NCI-H510A (cell line): ENCODE results near the gene FBXW2.
"Not testable (repeated sequence)": the region's sequence is repeated elsewhere in the genome, so short reads cannot be mapped to it uniquely, and the experiment has no call there.

Experiments used
- DNase-seq: peaks from one replicate; lab custom pipeline; 2025; lab: John Stamatoyannopoulos, UW

FBXW2 gene

GRCh38 chr9:120792898-120793765 is at the start of gene FBXW2:
FBXW2 (minus strand) TSS chr9:120793416; CDS start chr9:120788258, 5,158 bp downstream.
- DNase-seq = peak; percentile 86

GRCh38 chr9:120841930-120842684 is 48.9 kb upstream of the FBXW2 start:
- DNase-seq = no peak

DNA sequence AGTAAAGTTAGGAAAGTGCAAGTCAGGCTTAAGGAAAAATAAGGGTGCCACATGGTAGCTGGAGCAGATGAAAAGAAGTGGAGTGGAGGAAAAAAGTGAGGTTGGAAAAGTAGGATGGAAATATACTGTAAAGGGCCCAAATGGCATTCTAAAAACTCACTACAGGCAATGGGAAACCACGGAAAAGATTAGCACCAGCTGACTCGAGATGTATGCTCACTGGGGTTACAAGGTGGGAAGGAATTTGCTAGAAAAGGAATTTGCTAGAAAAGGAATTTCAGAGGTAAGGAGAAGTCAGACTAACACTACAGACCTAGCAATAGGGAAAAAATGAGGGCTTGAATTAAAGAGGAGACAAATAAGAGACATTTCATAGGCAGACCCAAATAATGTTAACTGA is 45.9 kb upstream of the FBXW2 start:
- no peak for DNase-seq

- DNase-seq = no peak
These were observed 44.7 kb upstream of the FBXW2 start for GRCh38 chr9:120837921-120838320.

DNA sequence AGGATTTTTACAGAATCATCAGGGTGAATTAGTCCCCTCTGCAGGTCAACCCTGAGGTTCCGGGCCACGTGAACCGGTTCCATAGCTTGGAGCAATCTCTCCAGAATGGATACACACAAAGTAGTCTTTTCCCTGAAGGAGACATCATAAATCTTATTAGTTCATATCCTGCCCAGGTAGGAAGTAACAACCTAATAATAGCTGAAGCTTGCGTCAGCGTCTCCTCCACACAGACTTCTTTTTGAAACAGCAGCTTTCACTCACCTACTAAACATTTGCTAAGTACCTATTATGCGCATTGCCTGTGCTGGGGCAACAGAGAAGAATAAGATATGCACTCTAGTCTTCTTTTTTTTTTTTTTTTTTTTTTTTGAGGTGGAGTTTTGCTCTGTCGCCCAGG is 40.1 kb upstream of the FBXW2 start:
- no peak for DNase-seq

GRCh38 chr9:120832807-120833206 is 39.6 kb upstream of the FBXW2 start:
- no peak for DNase-seq

DNA sequence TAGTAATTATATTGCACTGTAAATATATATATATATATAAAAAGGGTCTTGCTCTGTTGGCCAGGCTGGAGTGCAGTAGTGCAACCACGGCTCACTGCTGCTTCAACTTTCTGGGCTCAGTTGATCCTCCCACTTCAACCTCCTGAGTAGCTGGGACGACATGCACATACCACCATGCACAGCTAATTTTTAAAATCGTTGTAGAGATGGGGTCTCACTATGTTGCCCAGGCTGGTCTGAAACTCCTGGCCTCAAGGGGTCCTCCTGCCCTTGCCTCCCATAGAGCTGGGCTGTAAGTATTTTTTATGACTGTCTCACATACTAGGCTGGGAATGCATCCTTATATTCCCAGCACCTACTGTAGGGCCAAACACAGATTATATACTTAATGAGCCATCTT is 37.6 kb upstream of the FBXW2 start:
- no peak for DNase-seq

GRCh38 chr9:120830151-120830550 is 36.9 kb upstream of the FBXW2 start:
- no peak for DNase-seq

DNA sequence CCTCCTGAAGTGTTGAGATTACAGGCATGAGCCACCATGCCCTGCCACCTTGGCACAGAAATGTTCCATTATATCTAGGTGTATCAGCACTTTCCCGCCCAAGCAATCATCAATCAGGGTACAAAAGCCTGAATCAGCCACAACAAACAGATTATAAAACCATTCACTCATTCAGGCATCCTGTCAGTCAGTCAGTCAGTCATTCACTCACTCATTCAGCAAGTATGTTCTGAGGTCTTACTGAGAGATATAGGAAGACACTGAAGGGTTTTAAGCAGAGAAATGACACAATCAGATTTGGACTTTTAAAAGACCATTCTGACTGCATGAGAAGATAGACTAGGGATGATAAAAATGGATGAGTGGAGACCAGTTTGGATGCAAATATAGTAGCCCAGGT is 36.4 kb upstream of the FBXW2 start:
- no peak for DNase-seq

DNA sequence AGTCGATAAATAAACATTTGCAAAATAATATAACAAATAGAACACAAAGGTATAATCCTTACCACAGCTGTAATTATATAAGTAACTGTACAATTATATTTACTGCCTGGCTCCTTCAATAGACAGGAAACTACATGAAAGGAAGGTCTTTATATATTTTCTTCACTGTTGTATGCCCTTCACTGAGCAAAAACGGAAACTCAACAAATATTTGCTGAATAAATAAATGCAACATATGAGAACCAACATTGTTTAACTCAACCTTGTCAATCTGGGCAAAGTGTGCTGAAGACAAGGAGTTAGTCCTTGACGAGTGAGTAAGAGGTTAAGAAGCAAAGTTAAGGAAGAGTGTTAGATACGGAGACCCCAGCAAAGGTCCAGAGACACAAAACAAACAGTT is 26.9 kb upstream of the FBXW2 start:
- DNase-seq = no peak

DNA sequence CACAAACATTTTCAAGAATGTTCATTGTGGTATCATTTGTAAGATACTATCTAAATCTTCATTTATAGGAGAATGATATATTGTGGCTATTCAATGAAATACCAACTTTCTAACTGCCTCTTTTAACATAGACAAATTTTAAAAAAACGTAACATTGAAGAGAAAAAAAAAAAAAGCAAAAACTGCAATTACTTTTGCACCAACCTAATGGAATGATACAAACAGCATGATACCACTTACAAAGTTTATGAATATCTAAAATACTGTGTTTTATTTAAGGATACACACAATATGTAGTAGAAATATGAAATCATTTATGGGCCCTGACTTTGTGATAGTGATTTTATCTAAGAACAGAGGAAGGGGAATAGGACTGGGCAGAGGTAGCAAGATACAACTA is 25.4 kb upstream of the FBXW2 start:
- no peak for DNase-seq

GRCh38 chr9:120815075-120815474 is 21.9 kb upstream of the FBXW2 start:
- no peak for DNase-seq

- DNase-seq = no peak
These were observed 15.7 kb upstream of the FBXW2 start for GRCh38 chr9:120808931-120809330.

DNA sequence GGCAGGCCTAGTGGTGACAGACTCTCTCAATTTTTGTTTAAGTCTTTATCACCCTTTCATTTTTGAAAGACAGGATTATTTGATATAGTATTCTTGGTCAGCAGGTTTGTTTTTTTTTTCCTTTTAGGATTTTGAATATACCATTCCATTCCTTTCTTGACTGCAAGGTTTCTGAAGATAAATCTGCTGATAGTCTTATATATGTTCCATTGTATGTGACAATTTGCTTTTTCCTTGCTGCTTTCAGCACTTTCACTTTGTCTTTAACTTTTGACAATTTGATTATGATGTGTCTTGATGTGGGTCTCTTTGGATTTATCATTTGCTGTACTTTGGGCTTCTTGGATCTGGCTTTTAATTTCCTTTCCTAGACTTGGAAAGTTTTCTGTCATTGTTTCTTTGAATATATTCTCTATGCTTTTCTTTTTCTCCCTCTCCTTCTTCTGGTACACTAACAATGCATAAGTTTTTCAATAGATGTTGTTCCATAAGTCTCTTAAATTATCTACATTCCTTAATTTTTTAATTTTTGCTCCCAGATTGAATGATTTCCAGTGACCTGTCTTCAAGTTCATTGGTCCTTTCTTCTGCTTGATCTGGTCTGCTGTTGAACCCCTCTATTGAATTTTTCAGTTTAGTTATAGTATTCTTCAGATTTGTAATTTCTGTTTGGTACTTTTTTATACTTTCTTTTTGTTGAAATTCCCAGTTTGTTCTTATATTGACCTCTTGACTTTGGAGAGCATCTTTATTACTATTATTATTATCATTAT is 14.6 kb upstream of the FBXW2 start:
- DNase-seq = no peak

GRCh38 chr9:120804784-120805363 is 11.7 kb upstream of the FBXW2 start:
- not testable (repeated sequence) for DNase-seq

DNA sequence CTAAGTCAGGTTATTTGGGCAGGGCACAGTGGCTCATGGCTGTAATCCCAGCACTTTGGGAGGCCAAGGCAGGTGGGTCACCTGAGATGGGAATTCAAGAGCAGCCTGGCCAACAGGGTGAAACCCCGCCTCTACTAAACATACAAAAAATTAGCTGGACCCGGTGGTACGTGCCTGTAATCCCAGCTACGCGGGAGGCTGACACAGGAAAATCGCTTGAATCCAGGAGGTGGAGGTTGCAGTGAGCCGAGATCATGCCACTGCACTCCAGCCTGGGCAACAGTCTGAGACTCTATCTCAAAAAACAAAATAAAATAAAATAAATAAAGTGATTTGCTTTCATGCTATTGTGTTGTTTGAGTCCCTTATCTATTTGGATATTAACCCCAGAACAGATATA is 8.2 kb upstream of the FBXW2 start:
- no peak for DNase-seq

DNA sequence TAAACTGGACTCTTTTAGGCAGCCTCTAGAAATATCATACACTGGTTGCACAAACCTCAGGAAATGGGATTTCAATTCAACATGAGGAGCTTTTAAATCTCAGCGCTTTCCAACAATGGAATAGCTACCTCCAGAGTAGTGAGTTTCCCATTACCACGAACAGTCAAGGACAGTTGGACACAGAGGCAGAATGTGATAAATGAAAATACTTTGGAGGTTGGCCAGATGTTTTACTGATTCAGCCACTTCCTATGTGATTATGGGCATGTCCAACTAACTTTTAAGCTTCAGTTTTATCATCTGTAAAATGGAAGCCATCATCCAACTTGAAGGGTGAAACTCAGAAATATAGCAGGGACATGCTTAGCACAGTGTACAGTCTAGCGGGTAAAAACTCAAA is 2.1 kb downstream of the FBXW2 start:
- DNase-seq = no peak

- no peak for DNase-seq
These were observed 5.3 kb downstream of the FBXW2 start for GRCh38 chr9:120787933-120788332.

DNA sequence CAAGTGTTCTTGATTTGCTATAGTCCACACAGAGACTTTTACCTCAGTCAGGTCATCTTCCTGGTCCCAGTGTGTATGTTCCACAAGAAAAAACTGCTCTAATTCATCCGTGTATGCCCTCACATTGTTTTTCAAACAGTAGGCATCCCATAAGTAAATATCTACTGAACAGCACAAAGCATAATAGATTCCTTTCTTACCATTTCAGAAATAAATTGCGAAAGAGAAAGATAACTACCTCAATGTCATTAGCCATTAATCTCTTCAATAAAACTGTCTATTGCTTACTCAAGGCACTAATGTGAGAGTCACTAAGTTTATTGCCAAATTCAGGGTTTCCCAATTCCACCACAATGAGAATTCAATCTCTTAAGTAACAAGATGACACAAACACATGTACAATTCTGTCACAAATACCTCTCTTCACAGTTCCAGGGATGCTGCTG is 9.6 kb downstream of the FBXW2 start:
- DNase-seq = no peak

- DNase-seq = no peak
These were observed 12.0 kb downstream of the FBXW2 start for GRCh38 chr9:120781236-120781635.

GRCh38 chr9:120780367-120780766 is 12.8 kb downstream of the FBXW2 start:
- no peak for DNase-seq

DNA sequence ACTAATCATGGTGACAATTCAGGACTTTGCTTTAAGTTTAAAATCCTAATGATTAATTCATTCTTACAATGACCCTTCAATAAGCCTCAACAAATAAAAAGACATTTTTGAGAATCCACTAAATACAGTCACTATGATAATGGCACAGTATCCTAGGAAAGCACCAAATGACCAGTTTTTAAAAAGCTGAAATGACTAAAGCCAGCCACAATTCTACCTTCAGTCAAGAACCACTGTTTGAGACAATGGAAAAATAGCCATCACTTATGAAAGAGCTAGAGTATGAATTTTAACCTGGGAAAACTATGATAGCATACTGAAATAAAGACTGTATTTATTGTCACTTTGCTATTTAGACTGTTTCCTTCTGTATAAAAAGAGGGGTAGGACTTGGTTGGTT is 14.0 kb downstream of the FBXW2 start:
- no peak for DNase-seq
